HepG2 (cell line): ENCODE results near the gene NOTO. TPM values are rescaled to one million over a fixed set of nuclear protein-coding genes. Genes with fewer than 3 reads are reported as not detected.
A peak's percentile ranks its signal among the peaks of the same experiment; 100 is the strongest.

Experiments used
- AKAP8 ChIP-seq: sonication (generic); formaldehyde crosslinking; IDR thresholded peaks from 2 replicates; pipeline ENCODE4 v1.5.1; 2020; ENCODE audit warnings: mild to moderate bottlenecking, missing genetic modification reagents
- ATF1 ChIP-seq: IDR thresholded peaks from 2 replicates; pipeline ENCODE4 v1.6.1; 2016; ENCODE audit warnings: mild to moderate bottlenecking, control low read depth
- CHCHD3 ChIP-seq: sonication (generic); formaldehyde crosslinking; IDR thresholded peaks from 2 replicates; pipeline ENCODE4 v1.8.0; 2022; ENCODE audit warnings: mild to moderate bottlenecking, missing genetic modification reagents, moderate library complexity
- EEA1 ChIP-seq: sonication (generic); formaldehyde crosslinking; IDR thresholded peaks from 2 replicates; pipeline ENCODE4 v1.5.1; 2020; ENCODE audit warnings: mild to moderate bottlenecking, missing genetic modification reagents, borderline replicate concordance
- JDP2 ChIP-seq: sonication (generic); formaldehyde crosslinking; IDR thresholded peaks from 2 replicates; pipeline ENCODE4 v1.8.1; 2022; ENCODE audit warnings: missing genetic modification reagents, borderline replicate concordance
- NRL ChIP-seq: sonication (generic); formaldehyde crosslinking; IDR thresholded peaks from 2 replicates; pipeline ENCODE4 v1.5.0; 2020; ENCODE audit warnings: missing genetic modification reagents, mild to moderate bottlenecking, moderate library complexity, borderline replicate concordance
- PHF8 ChIP-seq: sonication (generic); formaldehyde crosslinking; IDR thresholded peaks from 2 replicates; pipeline ENCODE4 v1.5.0; 2020; ENCODE audit warnings: missing genetic modification reagents
- PRPF4 ChIP-seq: fragments of 200-400 bp; formaldehyde crosslinking; IDR thresholded peaks from 2 replicates; pipeline ENCODE4 v1.6.1; 2016; ENCODE audit warnings: low read length, low read depth; ENCODE audit not compliant: poor library complexity, severe bottlenecking
- RCOR2 ChIP-seq: IDR thresholded peaks from 2 replicates; pipeline ENCODE4 v1.6.1; 2016; ENCODE audit warnings: missing biosample characterization, missing genetic modification reagents
- SNAPC2 ChIP-seq: sonication (generic); formaldehyde crosslinking; IDR thresholded peaks from 2 replicates; pipeline ENCODE4 v1.8.1; 2022; ENCODE audit warnings: mild to moderate bottlenecking, missing genetic modification reagents
- STAT5B ChIP-seq: sonication (generic); formaldehyde crosslinking; IDR thresholded peaks from 2 replicates; pipeline ENCODE4 v1.4.0; 2020; ENCODE audit warnings: missing genetic modification reagents
- TBL1XR1 ChIP-seq: fragments of 150-350 bp; IDR thresholded peaks from 2 replicates; pipeline ENCODE4 v1.6.1; 2014; ENCODE audit warnings: borderline replicate concordance, low read length; ENCODE audit not compliant: partially characterized antibody
- ZBTB38 ChIP-seq: sonication (generic); formaldehyde crosslinking; IDR thresholded peaks from 2 replicates; pipeline ENCODE4 v1.5.1; 2020; ENCODE audit warnings: mild to moderate bottlenecking, missing genetic modification reagents
- ZNF446 ChIP-seq: sonication (generic); formaldehyde crosslinking; IDR thresholded peaks from 2 replicates; pipeline ENCODE4 v1.5.0; 2020; ENCODE audit warnings: mild to moderate bottlenecking, missing genetic modification reagents
- ZNF468 ChIP-seq: sonication (generic); formaldehyde crosslinking; IDR thresholded peaks from 2 replicates; pipeline ENCODE4 v1.8.0; 2022; ENCODE audit warnings: mild to moderate bottlenecking, moderate library complexity, missing genetic modification reagents
- ZNF501 ChIP-seq: sonication (generic); formaldehyde crosslinking; IDR thresholded peaks from 2 replicates; pipeline ENCODE4 v1.5.1; 2020; ENCODE audit warnings: mild to moderate bottlenecking, moderate library complexity, missing genetic modification reagents
- ZNF674 ChIP-seq: sonication (generic); formaldehyde crosslinking; IDR thresholded peaks from 2 replicates; pipeline ENCODE4 v1.5.0; 2020; ENCODE audit warnings: low read depth, mild to moderate bottlenecking, missing genetic modification reagents
- polyA plus RNA-seq, 8 experiments: library from polyadenylated mRNA; depleted of rRNA in 3 of 8; stranded (reverse) in 7 of 8; unstranded in 1 of 8; fragments of >200 nt; fragmentation: Illumina TruSeq in 4 of 8; extraction: Trizol in 4 of 8; gene quantifications; 2 replicates each; pipeline versions ENCODE4 v1.2.1 to v1.2.3, GENCODE V29; 2011 to 2016; ENCODE audit warnings: low read depth in 4 of 8, missing spikeins in 1 of 8, mixed read lengths in 1 of 8; ENCODE audit not compliant: insufficient read depth in 1 of 8
- total RNA-seq, 5 experiments: library from RNA; depleted of rRNA; stranded (reverse); fragments of >200 nt; fragmentation: Illumina TruSeq; extraction: Trizol; gene quantifications; 2 replicates each; pipeline ENCODE4 v1.2.3, GENCODE V29; 2016; ENCODE audit warnings: low read depth in 1 of 5
- TF ChIP-seq, protein P1 (sequence below): sonication (generic); formaldehyde crosslinking; IDR thresholded peaks from 2 replicates; pipeline ENCODE4 v1.8.1; 2022; ENCODE audit warnings: mild to moderate bottlenecking, missing genetic modification reagents
- TF ChIP-seq, protein P2 (sequence below): sonication (generic); formaldehyde crosslinking; IDR thresholded peaks from 2 replicates; pipeline ENCODE4 v1.8.0; 2022; ENCODE audit warnings: missing genetic modification reagents, mild to moderate bottlenecking, moderate library complexity, borderline replicate concordance
- TF ChIP-seq, protein P3 (sequence below): sonication (generic); formaldehyde crosslinking; IDR thresholded peaks from 2 replicates; pipeline ENCODE4 v1.4.0; 2020; ENCODE audit warnings: missing genetic modification reagents

The NOTO gene
- total and polyA plus RNA-seq, 2 of the 13 experiments (the other 11 are each of a cell fraction or from before 2014, with no cell fraction given), result not detected

DNA sequence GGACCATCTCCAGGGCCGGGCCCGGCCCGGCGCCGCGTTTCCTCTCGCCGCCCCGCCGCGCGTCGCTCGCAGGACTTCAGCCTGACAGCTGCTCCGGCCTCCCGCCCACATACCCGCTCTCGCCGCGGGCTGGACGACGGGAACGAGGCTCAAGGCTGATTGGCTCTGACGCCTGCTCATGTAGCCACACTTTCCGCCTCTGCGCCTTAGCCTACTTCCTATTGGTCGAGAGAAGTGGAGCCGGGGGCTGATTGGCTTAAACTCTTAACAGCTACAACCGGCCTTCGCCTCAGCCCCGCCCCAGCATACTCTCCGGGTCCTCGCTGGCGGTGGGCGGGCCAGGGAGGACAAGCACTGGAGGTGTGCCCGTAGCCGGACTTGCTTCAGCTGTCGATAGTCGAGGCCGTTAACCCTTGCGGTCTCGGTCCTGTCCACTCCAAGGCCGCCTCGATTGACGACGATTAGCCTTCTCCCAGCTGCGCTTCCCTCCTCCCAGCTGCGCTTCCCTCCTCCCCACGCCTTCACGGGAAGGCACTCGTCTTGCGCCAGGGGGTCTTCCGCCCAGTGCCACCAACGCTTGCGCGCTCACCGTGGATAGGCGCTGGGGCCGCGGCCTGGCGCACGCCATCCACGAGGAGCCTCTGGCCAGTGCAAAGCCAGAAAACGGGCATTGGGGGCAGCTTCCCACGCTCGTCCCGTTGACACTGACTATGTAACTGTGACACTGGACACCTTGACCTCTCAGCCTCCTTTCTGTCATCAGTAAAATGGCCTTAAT, 31.0 kb downstream of the NOTO start, which contains the start of gene PRADC1 (continued):
- TF ChIP-seq ZBTB38 (CRISPR knock-in tag) (no peak; the same call in 1 of the 2 replicates), NRL (CRISPR knock-in tag) (peak; percentile 84), PRPF4 (no peak), AKAP8 (no peak; the same call in 1 of the 2 replicates), CHCHD3 (CRISPR knock-in tag) (peak; percentile 78; the same call in 1 of the 2 replicates), SNAPC2 (no peak), ZNF674 (CRISPR knock-in tag) (no peak), EEA1 (no peak; the same call in 1 of the 2 replicates), TBL1XR1 (peak; percentile 17), STAT5B (CRISPR knock-in tag) (0 out of 2 replicates have a peak, but pooled peaks have one; percentile 33), ZNF501 (peak; percentile 71), JDP2 (CRISPR knock-in tag) (no peak), ZNF468 (peak; percentile 87), PHF8 (CRISPR knock-in tag) (no peak; the same call in 1 of the 2 replicates), RCOR2 (no peak), ATF1 (CRISPR knock-in tag) (no peak; the same call in none of the 2 replicates), ZNF446 (CRISPR knock-in tag) (peak; percentile 21; the same call in 1 of the 2 replicates)
- TF ChIP-seq, protein P1, sequence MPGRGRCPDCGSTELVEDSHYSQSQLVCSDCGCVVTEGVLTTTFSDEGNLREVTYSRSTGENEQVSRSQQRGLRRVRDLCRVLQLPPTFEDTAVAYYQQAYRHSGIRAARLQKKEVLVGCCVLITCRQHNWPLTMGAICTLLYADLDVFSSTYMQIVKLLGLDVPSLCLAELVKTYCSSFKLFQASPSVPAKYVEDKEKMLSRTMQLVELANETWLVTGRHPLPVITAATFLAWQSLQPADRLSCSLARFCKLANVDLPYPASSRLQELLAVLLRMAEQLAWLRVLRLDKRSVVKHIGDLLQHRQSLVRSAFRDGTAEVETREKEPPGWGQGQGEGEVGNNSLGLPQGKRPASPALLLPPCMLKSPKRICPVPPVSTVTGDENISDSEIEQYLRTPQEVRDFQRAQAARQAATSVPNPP (CRISPR knock-in tag), result no peak
- TF ChIP-seq, protein P2, sequence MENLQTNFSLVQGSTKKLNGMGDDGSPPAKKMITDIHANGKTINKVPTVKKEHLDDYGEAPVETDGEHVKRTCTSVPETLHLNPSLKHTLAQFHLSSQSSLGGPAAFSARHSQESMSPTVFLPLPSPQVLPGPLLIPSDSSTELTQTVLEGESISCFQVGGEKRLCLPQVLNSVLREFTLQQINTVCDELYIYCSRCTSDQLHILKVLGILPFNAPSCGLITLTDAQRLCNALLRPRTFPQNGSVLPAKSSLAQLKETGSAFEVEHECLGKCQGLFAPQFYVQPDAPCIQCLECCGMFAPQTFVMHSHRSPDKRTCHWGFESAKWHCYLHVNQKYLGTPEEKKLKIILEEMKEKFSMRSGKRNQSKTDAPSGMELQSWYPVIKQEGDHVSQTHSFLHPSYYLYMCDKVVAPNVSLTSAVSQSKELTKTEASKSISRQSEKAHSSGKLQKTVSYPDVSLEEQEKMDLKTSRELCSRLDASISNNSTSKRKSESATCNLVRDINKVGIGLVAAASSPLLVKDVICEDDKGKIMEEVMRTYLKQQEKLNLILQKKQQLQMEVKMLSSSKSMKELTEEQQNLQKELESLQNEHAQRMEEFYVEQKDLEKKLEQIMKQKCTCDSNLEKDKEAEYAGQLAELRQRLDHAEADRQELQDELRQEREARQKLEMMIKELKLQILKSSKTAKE (CRISPR knock-in tag), result no peak
- TF ChIP-seq, protein P3, sequence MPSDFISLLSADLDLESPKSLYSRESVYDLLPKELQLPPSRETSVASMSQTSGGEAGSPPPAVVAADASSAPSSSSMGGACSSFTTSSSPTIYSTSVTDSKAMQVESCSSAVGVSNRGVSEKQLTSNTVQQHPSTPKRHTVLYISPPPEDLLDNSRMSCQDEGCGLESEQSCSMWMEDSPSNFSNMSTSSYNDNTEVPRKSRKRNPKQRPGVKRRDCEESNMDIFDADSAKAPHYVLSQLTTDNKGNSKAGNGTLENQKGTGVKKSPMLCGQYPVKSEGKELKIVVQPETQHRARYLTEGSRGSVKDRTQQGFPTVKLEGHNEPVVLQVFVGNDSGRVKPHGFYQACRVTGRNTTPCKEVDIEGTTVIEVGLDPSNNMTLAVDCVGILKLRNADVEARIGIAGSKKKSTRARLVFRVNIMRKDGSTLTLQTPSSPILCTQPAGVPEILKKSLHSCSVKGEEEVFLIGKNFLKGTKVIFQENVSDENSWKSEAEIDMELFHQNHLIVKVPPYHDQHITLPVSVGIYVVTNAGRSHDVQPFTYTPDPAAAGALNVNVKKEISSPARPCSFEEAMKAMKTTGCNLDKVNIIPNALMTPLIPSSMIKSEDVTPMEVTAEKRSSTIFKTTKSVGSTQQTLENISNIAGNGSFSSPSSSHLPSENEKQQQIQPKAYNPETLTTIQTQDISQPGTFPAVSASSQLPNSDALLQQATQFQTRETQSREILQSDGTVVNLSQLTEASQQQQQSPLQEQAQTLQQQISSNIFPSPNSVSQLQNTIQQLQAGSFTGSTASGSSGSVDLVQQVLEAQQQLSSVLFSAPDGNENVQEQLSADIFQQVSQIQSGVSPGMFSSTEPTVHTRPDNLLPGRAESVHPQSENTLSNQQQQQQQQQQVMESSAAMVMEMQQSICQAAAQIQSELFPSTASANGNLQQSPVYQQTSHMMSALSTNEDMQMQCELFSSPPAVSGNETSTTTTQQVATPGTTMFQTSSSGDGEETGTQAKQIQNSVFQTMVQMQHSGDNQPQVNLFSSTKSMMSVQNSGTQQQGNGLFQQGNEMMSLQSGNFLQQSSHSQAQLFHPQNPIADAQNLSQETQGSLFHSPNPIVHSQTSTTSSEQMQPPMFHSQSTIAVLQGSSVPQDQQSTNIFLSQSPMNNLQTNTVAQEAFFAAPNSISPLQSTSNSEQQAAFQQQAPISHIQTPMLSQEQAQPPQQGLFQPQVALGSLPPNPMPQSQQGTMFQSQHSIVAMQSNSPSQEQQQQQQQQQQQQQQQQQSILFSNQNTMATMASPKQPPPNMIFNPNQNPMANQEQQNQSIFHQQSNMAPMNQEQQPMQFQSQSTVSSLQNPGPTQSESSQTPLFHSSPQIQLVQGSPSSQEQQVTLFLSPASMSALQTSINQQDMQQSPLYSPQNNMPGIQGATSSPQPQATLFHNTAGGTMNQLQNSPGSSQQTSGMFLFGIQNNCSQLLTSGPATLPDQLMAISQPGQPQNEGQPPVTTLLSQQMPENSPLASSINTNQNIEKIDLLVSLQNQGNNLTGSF (CRISPR knock-in tag), result 0 out of 2 replicates have a peak, but pooled peaks have one; percentile 48
